HG02981 (cell line): ENCODE measurements around the gene PLA2G4F.

Experiments used
- ATAC-seq: cut with Tn5 transposase; IDR thresholded peaks from one replicate; pipeline ENCODE4 v1.9.1; 2021; ENCODE audit warnings: mild to moderate bottlenecking, moderate library complexity; ENCODE audit not compliant: unreplicated experiment

The PLA2G4F gene

GRCh38 chr15:42133886-42134502 is 22.4 kb downstream of the PLA2G4F start:
- ATAC-seq: no peak

DNA sequence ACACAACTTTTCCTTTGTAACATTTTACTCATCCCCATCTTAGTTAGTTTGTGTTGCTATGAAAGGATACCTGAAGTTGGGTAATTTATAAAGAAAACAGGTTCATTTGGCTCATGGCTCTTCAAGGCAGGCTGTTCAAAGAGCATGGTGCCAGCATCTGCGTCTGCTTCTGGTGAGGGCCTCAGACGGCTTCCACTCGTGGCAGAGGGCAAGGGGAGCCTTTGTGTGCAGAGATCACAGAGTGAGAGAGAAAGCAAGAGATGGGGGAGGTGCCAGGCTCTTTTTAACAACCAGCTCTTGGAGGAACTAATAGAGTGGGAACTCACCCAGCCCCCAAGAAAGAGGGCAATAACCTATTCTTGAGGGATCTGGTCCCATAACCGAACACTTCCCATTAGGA is 23.1 kb downstream of the PLA2G4F start:
- ATAC-seq: no peak

- no peak for ATAC-seq
Observed at GRCh38 chr15:42131826-42132806, 24.3 kb downstream of the PLA2G4F start.

DNA sequence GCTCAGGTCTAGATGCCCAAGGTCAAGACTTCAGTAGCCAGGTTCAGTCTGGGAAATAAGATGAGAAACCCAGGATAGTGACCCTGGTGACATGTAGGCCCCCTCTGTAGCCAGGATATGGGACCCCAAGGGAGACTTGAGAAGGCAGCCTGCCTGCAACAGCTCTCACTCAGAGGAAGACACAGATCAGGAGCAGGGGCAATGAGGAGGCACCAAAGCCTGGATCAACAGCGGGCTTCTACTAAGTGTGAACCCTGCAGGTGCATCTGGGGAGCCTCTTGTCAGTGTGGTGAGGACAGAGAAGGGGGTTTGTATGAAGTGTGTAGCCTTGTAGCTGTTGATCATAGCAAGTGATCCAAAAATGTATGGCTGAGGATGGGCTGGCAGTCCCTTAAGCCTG is 25.4 kb downstream of the PLA2G4F start:
- ATAC-seq: no peak

DNA sequence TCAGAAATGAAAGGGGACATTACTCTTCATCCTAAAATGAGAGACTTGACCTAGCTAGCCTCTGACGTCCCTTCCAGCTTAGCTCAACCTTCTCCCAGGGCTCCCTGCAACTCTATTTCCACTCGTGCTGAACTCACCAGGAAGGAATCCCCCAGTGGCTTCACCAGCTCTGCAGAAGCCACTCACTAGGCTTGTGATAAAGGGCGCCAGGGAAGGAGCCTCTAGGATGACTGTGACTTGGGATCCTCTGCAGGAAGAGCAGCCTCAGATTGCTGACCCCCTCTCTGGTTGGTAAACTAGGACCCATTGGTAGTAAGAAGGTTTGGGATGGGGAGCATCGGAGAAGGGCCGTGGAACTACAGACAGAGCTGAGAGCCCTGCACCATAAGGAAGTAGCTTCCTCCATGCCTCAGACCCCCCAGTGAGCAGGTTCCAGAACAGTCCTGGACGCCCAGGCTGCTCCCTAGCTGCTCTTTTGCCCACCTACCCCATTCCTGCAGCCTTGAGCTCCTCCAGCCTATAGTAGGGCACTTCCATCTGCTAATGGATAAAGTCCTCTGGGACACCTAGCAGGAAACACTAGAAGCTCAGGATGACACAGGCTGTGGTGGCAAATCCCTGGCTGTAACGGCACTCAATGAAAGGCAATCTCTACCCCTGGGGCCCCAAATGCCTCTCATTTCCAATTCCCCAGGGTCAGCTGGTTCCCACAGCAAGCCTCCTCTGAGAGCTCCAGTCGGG is 26.0 kb downstream of the PLA2G4F start:
- ATAC-seq: no peak

GRCh38 chr15:42129364-42129763 is 27.1 kb downstream of the PLA2G4F start:
- no peak for ATAC-seq

- ATAC-seq: no peak
Observed at GRCh38 chr15:42128476-42128875, 28.0 kb downstream of the PLA2G4F start.

GRCh38 chr15:42123546-42123945 is 32.9 kb downstream of the PLA2G4F start:
- no peak for ATAC-seq

DNA sequence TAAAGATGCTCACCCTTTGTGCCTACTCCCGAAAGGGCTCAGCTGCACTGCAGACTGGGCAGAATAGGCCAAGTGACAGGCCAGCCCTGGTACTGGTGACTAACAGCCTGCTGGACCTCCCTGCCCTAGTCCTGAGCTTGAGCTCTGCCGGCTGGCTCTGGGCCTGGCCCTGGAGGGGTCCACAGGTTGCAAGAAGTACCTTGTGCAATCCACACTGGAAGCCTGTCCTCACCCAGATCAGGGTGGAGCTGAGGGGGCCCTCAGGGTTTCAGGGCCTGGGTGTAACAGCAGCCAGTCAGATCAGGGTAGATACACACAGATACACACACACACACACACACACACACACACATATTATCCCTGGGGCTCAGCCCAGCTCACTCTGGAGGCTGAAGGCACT is 34.8 kb downstream of the PLA2G4F start:
- no peak for ATAC-seq

- ATAC-seq: no peak
Observed at GRCh38 chr15:42121021-42121420, 35.4 kb downstream of the PLA2G4F start.

- no peak for ATAC-seq
Observed at GRCh38 chr15:42120285-42120684, 36.2 kb downstream of the PLA2G4F start.

DNA sequence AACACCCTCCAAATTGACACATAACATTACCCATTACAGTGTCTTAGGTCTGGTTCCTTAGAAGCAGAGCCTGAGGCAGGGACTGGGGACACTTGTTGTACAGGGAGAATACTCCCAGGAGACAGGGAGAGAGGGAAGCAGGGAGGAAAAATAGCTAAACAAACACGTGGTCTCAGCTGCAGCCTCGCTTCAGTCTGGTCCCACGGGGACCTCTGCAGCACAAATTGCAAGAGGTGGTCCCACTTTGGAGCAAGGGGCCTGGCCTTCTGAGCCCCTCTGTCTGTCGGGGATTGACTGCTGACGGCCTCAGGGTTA is 37.0 kb downstream of the PLA2G4F start:
- no peak for ATAC-seq

DNA sequence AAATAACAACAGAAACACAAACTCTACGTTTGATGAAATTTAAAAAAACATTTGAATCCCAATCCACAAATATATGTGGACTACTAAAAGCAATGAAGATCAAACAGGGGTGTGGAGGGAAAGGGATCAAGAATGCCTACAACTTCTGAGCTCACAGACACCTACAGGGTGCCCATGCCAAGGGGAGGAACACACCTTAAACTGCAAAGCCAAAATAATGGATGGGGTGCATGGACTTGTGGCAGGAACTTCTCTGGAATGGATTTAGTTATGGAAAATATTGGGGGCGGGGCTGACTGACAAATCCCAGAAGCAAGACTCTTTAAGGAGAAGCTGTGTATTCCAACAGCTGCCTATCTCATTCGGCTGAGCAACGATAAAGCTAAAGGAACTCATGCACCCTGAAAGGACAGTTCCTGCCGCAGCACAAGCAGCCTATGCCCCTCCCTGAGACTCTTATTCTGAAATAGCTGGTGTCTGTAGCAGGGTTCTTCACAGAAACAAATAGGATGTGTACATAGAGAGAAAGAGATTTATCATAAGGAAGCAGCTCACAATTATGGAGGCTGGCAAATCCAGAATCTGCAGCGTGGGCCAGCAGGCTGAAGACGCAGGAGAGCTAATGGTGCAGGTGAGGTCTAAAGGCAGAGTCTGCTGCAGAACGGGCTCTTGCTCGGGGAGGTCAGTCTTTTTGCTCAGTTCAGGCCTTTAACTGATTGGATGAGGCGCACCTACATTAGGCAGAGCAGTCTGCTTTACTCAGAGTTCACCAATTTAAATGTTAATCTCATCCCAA is 37.6 kb downstream of the PLA2G4F start:
- no peak for ATAC-seq

GRCh38 chr15:42111924-42112323 is 44.5 kb downstream of the PLA2G4F start:
- ATAC-seq: no peak

GRCh38 chr15:42110367-42110766 is 46.1 kb downstream of the PLA2G4F start:
- ATAC-seq: no peak

DNA sequence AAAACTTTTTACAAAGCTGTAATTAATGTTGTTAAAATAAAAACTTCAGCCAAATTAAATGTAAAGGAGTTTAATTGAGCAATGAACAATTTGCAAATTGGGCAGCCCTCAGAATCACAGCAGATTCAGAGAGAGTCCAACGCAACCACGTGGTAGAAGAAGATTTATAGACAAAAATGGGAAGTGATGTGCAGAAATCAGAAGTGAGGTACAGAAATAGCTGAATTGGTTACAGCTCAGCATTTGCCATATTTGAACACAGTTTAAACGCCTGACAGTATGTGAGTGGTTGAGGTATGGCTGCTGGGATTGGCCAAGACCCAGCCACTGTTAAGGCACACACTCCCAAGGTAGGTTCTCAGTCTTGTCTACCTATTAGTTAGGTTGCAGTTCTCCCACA is 47.6 kb downstream of the PLA2G4F start:
- no peak for ATAC-seq

DNA sequence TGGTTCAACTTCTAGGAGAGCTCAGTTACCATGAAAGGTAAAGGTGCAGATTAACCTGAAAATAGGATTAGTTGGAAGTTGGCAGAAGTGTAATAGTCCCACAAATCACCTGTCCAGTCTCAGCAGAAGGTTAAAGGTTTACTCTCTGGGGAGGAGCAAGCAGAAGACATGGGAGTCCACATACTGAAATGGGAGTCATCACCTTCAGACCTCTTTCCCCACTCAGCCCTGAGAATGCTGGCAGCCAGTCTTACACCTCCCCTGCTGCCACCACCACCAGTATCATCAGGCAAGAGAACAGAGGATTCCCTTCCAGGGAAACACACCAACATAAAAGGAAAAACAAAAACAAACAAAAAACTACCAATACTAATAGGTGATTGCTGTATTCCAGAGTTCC is 48.2 kb downstream of the PLA2G4F start:
- no peak for ATAC-seq

DNA sequence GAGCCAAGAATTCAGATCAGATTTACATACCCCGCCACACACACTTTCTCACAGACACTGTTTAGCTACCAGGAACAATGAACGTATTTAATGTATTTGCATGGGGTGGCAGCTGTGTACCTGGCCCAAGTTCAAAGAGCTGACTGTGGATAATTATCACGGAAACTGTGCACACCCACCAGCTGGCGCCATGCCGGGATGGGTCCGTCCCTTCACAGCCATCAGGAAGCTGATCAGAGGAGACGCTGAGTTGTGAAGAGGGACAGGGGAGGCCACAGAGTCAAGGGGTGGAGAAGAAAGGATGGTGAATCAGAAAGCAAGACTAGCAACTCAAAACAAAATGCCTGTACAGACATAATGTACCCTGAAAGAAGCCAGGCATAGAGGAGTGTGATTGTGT is 49.0 kb downstream of the PLA2G4F start:
- no peak for ATAC-seq

- ATAC-seq: no peak
Observed at GRCh38 chr15:42106288-42106687, 50.1 kb downstream of the PLA2G4F start.

GRCh38 chr15:42104095-42104891 is 52.1 kb downstream of the PLA2G4F start:
- no peak for ATAC-seq
